Suprapubic skin (tissue), 4 donors: ENCODE measurements around the gene THBS3. TPM values are rescaled to one million over a fixed set of nuclear protein-coding genes. Genes with fewer than 3 reads are reported as not detected.
A peak's percentile ranks its signal among the peaks of the same experiment; 100 is the strongest.
"Not testable (repeated sequence)": the region's sequence is repeated elsewhere in the genome, so short reads cannot be mapped to it uniquely, and the experiment has no call there.

Source experiments
- DNase-seq, 2 donors: peaks; one replicate each; pipeline ENCODE4 v3.0.0-alpha.2; 2019; ENCODE audit warnings: low spot score in 2 of 2
- H3K27ac ChIP-seq: fragments of 200-600 bp; sonication (generic); one replicate; pipeline ENCODE4 v1.5.1; 2019
- H3K27me3 ChIP-seq: fragments of 200-600 bp; sonication (generic); one replicate; pipeline ENCODE4 v1.5.1; 2019
- H3K36me3 ChIP-seq: fragments of 200-600 bp; sonication (generic); one replicate; pipeline ENCODE4 v1.5.1; 2019
- H3K4me1 ChIP-seq: fragments of 200-600 bp; sonication (generic); one replicate; pipeline ENCODE4 v1.5.1; 2019
- H3K4me3 ChIP-seq: fragments of 200-600 bp; sonication (generic); one replicate; pipeline ENCODE4 v1.5.1; 2019; ENCODE audit warnings: mild to moderate bottlenecking
- H3K9me3 ChIP-seq: fragments of 200-600 bp; sonication (generic); one replicate; pipeline ENCODE4 v1.5.1; 2019
- CTCF ChIP-seq, 2 donors: fragments of 200-600 bp in 1 of 2; fragments of 450-650 bp in 1 of 2; sonication (generic) in 1 of 2; IDR thresholded peaks; one replicate each; pipeline ENCODE4 v1.5.1; 2016 to 2019; ENCODE audit warnings: antibody characterized with exemption in 2 of 2, mild to moderate bottlenecking in 1 of 2, moderate library complexity in 1 of 2
- EP300 ChIP-seq: sonication (generic); formaldehyde crosslinking; IDR thresholded peaks from one replicate; pipeline ENCODE4 v1.6.1; 2017; ENCODE audit warnings: antibody characterized with exemption
- POLR2A ChIP-seq, 2 donors: fragments of 450-650 bp; IDR thresholded peaks; one replicate each; pipeline ENCODE4 v1.6.1; 2017; ENCODE audit warnings: antibody characterized with exemption in 2 of 2, mild to moderate bottlenecking in 2 of 2, moderate library complexity in 2 of 2
- POLR2AphosphoS5 ChIP-seq, 3 donors: sonication (generic); formaldehyde crosslinking; IDR thresholded peaks; one replicate each; pipeline ENCODE4 v1.6.1; 2017; ENCODE audit warnings: antibody characterized with exemption in 3 of 3
- WGBS: methylation state at CpG from one replicate; pipeline ENCODE4 v1.1.5; 2018; 5-methylcytosine and 5-hydroxymethylcytosine counted together
- total RNA-seq, 4 donors: library from RNA; depleted of rRNA; stranded (reverse); fragments of >200 nt; gene quantifications; one replicate each; pipeline ENCODE4 v1.1.0, GENCODE V29; 2016

Gene THBS3
- total RNA-seq, 4 donors from 2014 or later = 21.4 to 90.8 (median 26.7) TPM

- no peak for DNase-seq
- Histone ChIP-seq H3K9me3 (no peaks in the 10 kb centered on the region), H3K4me3 (peak overlapping the region; percentile 74), H3K27me3 (no peaks in the 10 kb centered on the region), H3K36me3 (no peaks in the 10 kb centered on the region), H3K4me1 (peaks cover 35% of the 10 kb centered on the region), H3K27ac (peak overlapping the region; percentile 76)
- TF ChIP-seq POLR2AphosphoS5 (IDR thresholded peaks at IDR 0.05) (no peak), CTCF (IDR thresholded peaks at IDR 0.05) (no peak), POLR2A (IDR thresholded peaks at IDR 0.05) (no peak), EP300 (no peak)
- WGBS = 57% methylated on average over 9 of the region's 9 CpGs
Measured at GRCh38 chr1:155228096-155228427, 20.4 kb upstream of the THBS3 start.

- peaks cover 33% of the 10 kb centered on the region for H3K4me1 ChIP-seq
- no peaks in the 10 kb centered on the region for H3K27me3 ChIP-seq
- no peaks in the 10 kb centered on the region for H3K36me3 ChIP-seq
- peak in 1 of 2 donors; percentile 9 for TF ChIP-seq CTCF (IDR thresholded peaks at IDR 0.05)
- no peak for TF ChIP-seq EP300
- TF ChIP-seq POLR2AphosphoS5 (IDR thresholded peaks at IDR 0.05) = peak in 1 of 3 donors; percentile 65
- TF ChIP-seq POLR2A (IDR thresholded peaks at IDR 0.05) = no peak
- H3K9me3 ChIP-seq = no peaks in the 10 kb centered on the region
- peak overlapping the region; percentile 76 for H3K27ac ChIP-seq
- peak; percentile 99 to 100 for DNase-seq
- WGBS = under 1% methylated on average over 39 of the region's 42 CpGs
- H3K4me3 ChIP-seq = peak overlapping the region; percentile 74
Measured at GRCh38 chr1:155227261-155228095, 19.8 kb upstream of the THBS3 start.

- H3K4me3 ChIP-seq = peak overlapping the region; percentile 74
- no peak for TF ChIP-seq CTCF (IDR thresholded peaks at IDR 0.05)
- TF ChIP-seq POLR2AphosphoS5 (IDR thresholded peaks at IDR 0.05) = no peak
- no peak for TF ChIP-seq POLR2A (IDR thresholded peaks at IDR 0.05)
- TF ChIP-seq EP300 = no peak
- peak overlapping the region; percentile 76 for H3K27ac ChIP-seq
- no peaks in the 10 kb centered on the region for H3K36me3 ChIP-seq
- H3K27me3 ChIP-seq = no peaks in the 10 kb centered on the region
- DNase-seq = no peak
- peaks cover 27% of the 10 kb centered on the region for H3K4me1 ChIP-seq
- under 1% methylated on average over 19 of the region's 19 CpGs for WGBS
- no peaks in the 10 kb centered on the region for H3K9me3 ChIP-seq
Measured at GRCh38 chr1:155226910-155227260, 19.2 kb upstream of the THBS3 start.

GRCh38 chr1:155226188-155226909 lies 18.7 kb upstream of the THBS3 start:
- peak in 1 of 2 donors; percentile 85 for DNase-seq
- peaks cover 27% of the 10 kb centered on the region for H3K4me1 ChIP-seq
- peak overlapping the region; percentile 74 for H3K4me3 ChIP-seq
- TF ChIP-seq EP300 (no peak), POLR2AphosphoS5 (IDR thresholded peaks at IDR 0.05) (no peak), CTCF (IDR thresholded peaks at IDR 0.05) (peak in 1 of 2 donors; percentile 42), POLR2A (IDR thresholded peaks at IDR 0.05) (no peak)
- no peaks in the 10 kb centered on the region for H3K27me3 ChIP-seq
- H3K27ac ChIP-seq = peak overlapping the region; percentile 76
- no peaks in the 10 kb centered on the region for H3K9me3 ChIP-seq
- H3K36me3 ChIP-seq = no peaks in the 10 kb centered on the region
- 0% methylated on average over 7 of the region's 7 CpGs for WGBS

GRCh38 chr1:155225404-155225759 lies 17.7 kb upstream of the THBS3 start:
- not testable (repeated sequence) for DNase-seq, H3K36me3 ChIP-seq, H3K27me3 ChIP-seq, H3K4me3 ChIP-seq, H3K9me3 ChIP-seq, H3K27ac ChIP-seq
- H3K4me1 ChIP-seq = peaks cover 27% of the 10 kb centered on the region
- WGBS = 96% methylated on average over 8 of the region's 8 CpGs
